ELF-1 (cell line): ENCODE data around the gene UBE3B.

ENCODE experiments used
- DNase-seq: peaks from one replicate; pipeline ENCODE4 v3.0.0-alpha.2; 2016; ENCODE audit warnings: low read depth, low spot score

Gene UBE3B

DNA sequence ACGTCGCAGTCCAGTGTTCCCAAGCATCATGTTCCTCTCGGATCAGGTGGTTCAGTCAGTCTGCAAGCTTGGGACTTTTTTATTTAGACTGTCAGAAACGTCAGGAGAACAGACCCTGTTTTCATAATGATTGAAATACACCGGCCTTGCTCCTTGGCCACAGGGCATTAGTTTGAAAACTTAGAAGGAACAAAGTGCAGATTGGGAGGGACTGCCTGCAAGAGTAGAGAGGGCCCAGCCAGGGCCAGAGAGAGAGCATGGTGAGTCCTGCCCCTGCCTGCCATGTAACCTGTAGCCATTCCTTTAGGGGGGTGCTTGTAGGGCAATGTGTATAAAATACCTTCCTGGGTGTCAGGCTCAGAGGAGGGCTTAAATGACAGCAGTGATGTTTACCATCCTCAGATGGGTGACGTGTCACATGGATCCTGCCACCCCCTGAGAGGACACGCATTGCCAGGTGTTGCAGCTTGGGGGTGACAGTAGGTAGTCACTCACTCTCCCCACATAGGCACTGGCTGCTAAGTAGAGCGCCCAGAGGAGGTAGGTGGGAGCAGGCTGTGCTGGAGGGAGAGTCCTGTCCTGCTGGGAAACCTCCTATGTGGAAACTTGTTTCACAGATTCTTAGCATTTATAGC, 50.2 kb downstream of the UBE3B start:
- no peak for DNase-seq

DNA sequence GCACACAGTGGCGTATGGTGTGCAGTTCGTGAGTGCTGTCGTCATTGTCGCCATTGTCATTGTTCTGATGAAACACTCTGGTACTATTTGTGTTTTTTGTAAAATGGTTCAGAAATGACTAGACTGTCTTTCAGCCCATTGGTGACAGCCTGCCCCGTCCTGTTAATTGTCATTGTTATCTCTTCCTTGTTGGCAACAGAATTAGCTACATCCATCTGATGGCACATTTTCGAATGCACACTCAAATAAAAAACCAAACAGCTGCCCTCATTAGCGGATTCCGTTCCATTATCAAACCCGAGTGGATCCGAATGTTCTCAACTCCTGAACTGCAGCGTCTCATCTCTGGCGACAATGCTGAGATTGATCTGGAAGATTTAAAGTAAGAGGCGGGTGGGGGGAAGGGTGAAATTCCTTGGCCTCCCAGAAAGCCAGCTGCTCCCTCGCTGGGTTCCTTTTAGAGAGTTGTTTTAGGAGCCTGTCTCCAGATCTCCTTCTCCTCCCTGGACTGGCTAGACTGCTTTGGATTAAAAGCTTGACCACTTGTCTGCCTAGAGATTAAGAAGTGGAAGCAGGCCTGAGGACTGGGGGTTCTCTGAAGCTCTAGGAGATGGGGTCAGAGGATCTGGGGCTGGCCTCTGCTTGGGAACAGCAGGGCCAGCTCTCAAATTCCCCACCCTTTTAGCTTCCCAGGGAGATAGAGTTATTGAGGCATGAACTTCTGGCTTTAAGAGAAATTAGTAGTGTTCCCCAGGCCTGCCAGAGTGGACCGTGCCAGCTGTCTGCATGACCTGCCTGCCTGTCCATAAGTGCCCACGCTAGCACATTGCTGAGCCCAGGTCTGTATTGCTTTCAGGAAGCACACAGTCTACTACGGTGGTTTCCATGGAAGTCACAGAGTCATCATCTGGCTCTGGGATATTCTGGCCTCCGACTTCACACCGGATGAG, 52.5 kb downstream of the UBE3B start:
- DNase-seq = peak; percentile 71

DNA sequence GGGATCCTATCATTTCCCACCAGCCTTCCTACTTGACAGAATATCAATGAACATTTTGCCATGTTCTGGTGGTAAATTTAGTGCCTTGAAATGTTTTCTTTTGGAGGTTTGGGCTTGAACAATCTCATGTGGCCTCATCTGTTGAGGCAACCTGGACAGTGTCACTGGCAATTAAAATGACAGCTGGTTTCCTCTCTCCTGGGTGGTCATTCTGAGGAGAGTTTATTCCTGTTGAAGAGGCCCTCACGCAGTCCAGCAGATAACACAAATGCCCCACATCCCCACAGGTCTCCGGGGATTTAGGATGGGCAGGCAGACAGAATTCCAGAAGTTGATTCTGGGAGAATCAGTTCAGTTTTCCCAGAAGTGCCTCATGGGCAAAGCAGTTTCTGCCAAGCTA, 54.0 kb downstream of the UBE3B start:
- DNase-seq = peak; percentile 19

DNA sequence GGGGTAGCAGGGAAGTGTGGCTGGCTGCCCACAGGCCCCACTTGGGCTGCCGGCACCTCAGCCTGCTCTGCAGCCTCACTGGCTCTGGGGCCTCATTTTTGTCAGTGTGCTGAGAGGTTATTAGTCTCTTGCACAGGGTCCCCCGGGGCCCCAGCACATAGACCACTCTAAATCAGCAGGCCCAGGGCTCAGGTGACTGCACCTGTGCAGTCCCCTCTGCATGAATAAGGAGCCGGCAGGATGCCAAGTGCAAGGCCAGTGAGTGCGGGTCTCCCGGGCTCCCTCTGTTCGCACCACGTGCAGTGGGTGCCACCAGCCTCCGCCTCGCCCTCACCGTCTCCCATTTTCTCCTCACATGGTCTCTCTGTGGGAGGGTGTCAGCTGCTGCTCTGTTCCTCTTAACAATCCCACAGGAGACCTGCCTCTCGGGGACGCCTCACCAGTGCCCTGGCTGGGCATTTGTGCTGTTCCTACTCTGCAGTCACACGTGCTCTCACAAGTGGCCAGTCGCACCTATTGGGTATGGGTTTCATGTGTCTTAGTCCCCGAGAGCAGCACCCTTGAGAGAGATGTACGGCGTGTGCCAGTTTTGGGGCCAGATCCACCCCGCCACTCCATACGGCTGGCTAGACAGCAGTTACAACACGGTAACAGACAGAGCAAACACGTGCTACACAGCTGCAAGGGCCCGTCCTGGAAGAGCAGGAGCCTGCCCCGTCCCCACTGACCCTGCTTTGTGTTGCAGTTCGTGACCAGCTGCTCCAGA, 55.5 kb downstream of the UBE3B start:
- no peak for DNase-seq

DNA sequence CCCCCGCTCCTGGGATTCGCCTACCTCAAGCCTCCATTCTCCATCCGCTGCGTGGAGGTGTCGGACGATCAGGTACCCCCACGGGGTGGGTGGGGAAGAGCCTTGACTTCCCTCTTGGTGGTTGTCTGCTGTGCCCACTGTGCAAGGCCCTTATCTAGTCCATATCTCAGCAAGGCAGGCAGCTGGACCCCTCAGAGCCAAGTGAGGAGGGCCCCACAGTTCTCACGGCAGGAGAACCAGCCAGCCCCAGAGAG, 56.0 kb downstream of the UBE3B start:
- DNase-seq = no peak

DNA sequence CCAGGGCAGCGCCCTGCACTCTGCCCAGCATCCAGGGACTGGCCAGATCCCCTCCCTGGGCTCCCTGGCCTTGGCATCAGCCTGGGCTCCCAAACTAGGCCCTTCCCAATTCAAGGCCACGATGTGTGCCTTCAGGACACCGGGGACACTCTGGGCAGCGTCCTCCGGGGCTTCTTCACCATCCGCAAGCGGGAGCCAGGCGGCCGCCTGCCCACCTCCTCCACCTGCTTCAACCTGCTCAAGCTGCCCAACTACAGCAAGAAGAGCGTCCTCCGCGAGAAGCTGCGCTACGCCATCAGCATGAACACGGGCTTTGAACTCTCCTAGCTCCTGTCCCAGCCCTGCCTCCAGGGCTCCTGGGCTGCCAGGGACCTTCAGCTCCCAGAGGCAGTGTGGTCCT, 57.0 kb downstream of the UBE3B start:
- DNase-seq = no peak

DNA sequence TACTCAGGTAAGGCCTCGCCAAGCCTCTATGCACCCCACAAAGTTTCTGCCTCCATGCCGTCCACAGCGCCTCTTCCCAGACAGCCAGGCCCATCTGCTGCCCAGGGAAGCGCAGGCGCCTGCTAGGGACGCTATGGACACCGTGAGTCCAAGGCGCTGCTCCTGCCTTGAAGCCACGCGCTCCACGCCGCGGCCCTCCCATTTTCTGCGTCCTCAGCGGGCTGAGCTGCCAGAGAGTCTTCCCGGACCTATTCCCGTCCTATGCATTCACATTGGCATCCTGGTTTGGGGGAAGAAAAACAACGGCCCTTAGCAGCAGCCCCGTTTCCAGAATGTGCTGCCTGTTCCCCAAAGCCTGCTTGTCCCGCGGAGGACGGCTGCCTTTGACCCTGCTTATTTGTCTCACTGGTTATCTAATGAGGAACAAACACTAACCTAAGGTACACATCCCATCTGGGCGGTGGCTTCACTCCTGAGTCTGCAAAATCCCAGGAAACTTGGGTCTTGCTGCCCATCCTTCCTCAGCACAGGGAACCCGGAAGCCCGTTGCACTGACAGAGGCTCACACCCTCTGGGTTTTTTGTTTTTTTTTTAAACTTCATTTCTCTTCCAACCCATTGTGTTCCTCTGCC, 57.9 kb downstream of the UBE3B start:
- no peak for DNase-seq

DNA sequence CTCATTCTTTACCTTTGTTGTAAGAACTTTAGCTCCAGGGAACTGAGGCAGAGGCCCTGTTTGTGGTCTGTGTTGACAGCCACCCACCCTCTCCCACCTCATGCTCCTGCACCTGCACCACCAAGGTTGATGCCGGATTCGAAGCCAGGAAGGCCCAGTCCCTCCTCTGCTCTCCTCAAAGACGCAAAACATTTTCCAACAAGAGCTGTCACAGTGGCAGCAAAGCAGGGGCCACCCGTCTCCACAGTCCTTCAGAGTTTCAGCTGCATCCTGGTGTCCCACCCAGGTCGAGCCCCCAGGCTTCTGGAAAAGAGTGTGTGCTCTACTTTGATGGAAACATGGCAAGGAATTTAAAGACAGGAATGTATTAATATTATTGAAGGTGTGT, 58.4 kb downstream of the UBE3B start:
- no peak for DNase-seq

DNA sequence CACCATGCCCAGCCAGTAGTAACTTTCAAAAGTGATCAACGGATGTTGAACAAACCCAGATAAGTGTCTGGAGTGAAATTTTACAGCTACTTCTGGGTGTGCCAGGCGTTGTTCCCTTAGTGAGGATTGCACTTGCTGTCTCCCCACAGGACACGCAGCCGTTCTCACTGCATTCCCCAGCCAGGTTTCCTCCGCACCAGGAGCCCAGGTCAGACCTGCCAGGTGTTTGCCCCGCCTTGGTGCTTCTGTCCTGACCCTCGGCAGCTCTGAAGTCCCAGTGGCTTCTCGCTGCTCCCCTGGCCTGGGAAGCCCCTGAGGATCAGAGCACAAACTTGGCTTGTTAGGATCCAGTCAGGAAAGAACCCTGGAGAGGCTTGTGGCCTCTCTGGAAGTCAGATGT, 59.7 kb downstream of the UBE3B start:
- no peak for DNase-seq

DNA sequence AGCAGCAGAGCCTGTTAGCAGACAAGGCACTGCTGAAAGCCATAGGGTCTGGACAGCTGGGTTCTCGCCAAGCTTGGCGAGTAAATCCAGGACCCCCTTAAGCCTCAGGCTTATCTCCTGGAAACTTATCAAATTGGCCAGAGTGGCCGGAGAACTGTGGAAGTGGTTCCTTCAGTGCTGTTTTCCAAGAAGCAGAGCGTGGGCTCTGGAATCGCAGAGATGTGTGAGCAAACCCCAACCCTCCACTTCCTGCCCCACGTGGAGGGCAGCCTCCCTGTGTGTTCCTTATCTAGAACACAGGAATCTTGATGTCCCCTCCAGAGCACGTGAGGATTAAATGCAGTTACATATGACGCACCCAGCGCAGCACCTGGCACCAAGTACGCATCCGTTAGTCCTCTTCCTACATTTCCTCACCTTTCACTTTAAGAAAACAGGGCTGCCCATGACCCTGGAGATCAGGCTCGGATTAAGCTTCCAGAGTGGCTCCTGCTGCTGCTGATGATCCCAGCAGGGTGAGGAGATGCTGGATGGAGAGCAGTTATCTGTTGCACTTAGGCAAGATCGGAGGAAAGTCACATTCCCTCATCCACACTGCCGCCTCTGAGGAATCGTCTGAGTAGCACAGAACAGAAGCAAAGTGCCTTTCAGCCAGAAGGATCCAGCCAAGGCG, 60.9 kb downstream of the UBE3B start:
- peak; percentile 60 for DNase-seq

DNA sequence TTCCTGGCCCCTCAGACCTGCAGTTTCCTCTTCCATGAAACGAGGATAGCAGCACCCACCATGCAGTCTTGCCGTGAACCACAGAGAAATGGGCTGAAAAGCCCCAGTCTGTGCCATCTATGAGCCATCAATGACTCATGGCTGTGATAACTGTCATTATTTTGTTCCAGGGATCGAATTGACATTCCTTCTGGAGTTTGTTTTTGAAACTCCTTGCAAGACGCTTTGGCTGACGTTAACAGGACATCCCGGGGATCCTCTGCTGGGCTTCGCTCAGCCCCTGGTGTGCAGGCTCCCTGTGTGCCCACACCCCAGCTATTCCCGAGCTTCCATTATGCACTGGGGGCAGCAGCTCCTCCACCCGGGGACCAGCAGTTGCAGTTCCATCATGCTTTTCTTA, 62.1 kb downstream of the UBE3B start:
- no peak for DNase-seq

DNA sequence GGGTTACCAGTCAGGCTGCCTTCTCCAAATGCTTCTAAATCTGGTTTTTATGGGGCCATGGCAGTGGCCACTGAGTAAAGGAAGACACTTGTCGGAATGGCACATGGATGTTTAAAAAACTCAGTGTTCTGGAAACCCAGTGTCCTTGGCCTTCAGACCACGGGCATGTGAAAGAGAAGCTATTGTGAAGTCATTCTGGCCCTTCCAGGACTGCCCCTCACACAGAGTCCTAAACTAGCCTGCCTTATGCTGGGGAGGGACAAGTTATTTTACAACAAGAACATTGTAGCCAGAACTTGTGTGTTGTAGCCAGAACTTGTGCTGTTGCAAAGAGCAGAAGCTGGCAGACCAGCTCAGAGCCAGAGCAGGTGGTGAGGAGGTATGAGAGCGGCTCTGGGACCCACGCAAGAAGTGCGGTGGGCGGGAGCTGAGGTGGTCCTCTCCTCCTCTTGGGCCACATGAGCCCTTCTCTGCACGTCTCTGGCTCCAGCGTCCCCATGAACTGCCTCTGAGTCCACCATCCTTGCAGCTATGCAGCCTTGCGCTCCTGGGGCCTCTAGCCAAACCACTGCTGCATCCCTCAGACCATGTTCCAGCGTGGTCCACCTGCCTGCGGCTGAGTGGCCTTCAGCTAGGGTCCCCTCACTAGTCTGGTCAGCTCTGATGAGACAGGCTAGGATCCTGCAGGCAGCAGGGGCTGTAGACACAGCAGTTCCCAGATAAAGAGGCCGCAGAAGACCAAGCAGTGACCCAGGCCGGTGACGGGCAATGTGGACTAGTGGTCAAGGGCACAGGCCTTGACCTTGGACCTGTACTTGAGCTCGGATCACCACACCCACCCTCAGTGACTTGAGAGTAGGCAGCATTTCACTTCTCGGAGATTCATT, 63.3 kb downstream of the UBE3B start:
- DNase-seq = no peak

DNA sequence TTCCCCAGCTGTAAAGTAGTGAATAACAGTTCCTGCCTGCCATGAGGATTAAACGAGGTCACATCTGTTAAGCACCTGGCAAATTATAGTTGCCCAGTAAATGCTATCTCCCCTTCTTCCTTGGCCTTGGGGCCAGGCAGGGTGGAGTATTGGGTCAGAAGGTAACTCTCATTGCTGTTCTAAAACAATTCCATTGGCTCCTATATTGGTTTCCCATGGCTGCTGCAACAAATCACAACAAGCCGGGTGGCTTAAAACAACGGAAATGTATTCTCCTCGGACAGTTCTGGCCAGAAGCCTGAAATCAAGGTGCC, 63.9 kb downstream of the UBE3B start:
- DNase-seq = no peak

DNA sequence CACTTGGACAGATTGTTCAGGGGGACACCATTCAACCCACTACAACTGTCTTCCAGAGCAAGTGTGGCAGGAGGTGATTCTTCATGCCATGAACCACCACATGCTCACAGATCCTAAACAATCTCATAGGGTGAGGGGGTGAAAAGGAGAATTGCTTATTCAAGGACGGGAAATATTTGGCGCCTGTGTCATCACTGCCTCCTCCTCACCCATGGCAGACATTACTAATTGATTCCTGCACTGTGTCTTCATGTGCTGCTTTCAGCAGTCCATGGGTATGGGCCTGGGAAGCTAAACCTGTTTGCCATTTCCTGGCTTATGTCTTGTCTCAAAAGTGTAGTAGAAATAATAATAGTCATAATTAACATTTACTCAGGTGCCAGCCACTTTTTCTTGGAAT, 64.6 kb downstream of the UBE3B start:
- DNase-seq = no peak

DNA sequence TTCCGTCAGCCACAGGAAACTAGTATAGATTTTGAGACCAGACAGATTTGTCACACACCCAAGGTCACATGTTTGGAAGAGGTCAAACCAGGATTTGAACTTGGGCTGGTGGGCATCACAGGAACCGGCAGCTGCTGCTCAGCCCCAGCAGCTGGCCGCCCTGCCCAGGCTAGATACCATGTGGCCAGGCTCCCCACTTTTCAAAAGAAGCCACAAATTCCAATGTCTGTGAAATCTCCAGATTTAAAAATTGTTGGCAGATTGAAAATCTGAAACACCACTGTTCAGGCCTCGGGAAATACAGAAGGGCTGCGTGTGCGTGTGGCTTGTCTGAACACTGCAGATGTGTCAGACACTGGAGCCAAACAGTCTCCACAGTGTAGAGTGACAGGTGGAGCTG, 65.4 kb downstream of the UBE3B start:
- no peak for DNase-seq

DNA sequence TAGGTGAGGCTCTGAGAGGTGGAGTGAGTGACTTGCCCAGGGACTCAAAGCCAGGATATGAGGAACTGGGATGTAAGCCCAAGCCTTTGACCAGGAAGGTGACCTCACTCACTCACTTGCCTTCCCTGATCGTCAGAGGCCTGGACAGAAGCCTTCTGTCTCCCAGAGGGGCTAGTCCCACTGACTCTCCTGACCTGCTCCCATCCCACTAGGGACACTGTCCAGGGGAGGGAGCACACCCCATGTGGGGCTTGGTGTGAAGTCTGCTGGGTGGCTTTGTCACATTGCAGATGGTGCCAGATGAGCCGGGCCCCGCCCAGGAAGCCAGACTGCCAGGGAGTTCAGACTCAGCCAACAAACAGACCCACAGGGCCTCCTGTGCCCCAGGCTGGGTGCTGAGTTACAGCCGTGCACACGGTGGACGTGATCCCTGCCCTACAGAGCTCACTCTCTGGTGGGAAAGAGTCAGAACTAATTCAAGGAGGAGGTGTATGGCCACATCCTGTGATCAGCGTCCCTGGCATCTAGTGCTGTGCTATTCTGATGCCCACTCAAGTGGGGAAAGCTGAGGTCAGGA, 67.6 kb downstream of the UBE3B start:
- no peak for DNase-seq

DNA sequence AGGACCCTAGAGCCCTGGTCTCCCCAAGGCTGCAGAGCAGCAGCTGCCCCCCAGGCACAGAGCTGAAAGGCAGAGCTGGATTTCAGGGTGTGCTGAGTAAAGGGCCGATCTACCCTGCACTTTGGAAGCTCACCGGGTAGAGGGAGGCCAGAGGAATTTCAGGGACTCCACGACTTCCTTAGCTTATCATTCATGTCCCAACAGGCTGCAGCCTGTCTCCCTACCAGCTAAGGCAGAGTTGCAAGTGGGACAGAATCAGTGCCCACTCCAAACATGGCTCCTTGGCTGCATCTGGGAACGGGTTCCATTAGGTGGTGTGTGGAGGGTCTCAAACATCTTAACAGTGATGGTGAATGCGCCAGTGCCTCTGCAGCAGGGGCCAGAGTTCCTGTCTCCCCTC, 68.4 kb downstream of the UBE3B start:
- DNase-seq = no peak

DNA sequence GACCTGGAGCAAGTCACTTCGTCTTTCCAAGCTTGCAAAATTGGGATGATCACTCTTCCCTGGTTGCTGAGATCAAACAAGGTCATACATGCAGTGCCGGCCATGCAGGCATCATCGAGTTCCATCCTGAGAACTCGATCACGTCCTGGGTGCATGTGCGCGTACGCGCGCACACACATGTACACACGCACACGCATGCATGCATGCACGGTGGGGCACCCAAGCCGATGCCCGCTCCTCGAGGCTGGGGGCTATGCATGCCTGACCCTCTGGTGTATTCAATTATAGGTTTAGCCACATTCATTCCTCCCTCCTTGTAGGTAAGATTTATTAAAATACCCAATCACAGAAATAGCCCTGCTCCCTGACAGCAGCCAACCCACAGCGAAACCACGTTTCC, 69.9 kb downstream of the UBE3B start:
- no peak for DNase-seq

DNA sequence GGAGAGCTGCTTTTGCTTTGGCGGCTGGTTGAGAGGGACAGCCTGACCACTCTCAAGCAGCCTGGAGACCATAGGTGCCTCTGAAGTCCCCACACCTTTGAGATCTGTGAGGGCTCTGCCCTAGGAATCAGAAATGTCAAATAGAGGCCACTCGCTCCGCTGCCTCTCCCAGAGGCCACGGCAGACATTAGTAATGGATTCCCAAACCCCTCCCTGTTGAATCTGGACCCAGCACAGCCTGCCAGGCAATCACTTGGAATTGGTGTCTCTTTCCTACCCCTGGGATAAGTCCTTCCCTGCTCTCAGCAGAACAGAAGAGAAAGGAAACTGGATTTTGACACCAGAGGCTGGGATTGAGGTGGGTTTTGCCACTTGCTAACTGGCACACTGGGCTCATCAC, 70.8 kb downstream of the UBE3B start:
- DNase-seq = no peak

DNA sequence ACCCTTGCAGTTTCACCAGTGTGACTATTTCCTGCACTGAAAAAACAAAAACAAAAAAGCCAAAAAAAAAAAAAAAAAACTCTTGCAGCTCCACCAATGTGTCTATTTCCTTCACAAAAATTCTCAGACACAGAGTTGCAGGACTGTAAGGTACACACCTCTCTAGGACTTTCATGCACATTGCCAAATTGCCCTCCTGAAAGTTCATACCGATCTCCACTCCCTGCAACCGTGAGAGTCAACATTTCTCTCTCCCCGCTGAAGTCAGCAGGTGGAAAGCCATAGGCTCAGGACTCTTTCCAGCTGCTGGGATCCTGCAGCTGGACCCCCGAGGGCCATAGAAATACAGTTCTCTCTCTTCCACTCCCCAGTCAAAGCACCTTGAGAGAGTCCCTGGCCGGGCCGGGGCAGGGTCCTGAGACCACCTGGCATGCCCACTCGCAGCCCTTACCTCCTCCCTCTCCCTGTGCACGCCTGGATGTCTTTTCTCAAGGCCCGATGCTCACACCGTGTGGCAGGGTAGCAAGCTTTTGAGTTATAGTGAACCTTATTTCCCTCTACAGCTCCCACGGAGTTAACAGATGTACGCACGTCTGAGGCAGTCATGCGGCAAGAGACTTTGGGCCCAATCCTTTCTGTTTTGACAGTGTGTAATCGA, 72.3 kb downstream of the UBE3B start:
- no peak for DNase-seq
